Astrocyte of the cerebellum (primary cell): ENCODE measurements around the gene NRIP2.

Source experiments
- DNase-seq: peaks from one replicate; pipeline ENCODE4 v3.0.0-alpha.2; 2011; ENCODE audit warnings: low read depth
- H3K4me3 ChIP-seq: 2 replicates; pipeline ENCODE4 v1.5.1; 2011; ENCODE audit warnings: mild to moderate bottlenecking, low read depth, low read length, moderate library complexity
- CTCF ChIP-seq: IDR thresholded peaks from 2 replicates; pipeline ENCODE4 v1.5.1; 2012; ENCODE audit warnings: low read length, low read depth, moderate library complexity, mild to moderate bottlenecking; ENCODE audit errors: missing control alignments
- in situ Hi-C: cut with HindIII; loops from 2 replicates; pipeline ENCODE4 v1.10.0; 2017; ENCODE audit warnings: low sequenced_read_pairs

NRIP2 gene

DNA sequence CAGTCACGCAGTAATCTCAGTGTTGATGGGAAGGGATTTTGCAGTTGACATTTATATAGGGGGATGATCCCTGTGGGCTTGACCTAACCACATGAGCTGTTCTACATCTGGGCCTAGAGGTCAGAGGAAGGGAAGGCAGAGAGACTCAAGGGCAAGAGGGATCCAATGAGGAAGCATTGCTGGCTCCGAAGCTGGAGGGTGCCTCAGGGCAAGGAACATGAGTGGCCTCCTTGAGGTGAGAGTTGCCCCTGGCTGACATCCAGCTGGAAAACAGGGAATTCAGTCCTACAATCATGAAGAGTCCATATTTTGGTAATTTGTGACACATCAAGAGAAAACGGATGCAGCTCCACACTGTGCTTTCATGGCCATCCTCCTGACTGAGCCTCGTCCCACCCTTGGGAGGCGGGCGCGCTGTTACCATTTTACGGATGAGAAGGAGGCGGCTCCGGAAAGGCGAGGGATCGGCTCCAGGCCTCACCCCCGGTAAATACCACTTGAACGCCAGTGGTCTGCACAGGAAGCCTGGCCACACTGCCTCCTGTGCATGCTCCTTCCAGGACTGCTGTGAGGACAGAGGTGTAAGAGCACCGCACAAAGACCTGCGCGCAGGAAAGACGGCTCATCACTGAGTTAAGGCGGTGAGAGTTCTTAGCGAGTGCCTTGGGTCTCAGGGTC is 58.6 kb downstream of the NRIP2 start:
- no peak for DNase-seq
- H3K4me3 ChIP-seq: no peak overlapping the region
- in situ Hi-C loops: no loop called here
- TF ChIP-seq CTCF: no peak

DNA sequence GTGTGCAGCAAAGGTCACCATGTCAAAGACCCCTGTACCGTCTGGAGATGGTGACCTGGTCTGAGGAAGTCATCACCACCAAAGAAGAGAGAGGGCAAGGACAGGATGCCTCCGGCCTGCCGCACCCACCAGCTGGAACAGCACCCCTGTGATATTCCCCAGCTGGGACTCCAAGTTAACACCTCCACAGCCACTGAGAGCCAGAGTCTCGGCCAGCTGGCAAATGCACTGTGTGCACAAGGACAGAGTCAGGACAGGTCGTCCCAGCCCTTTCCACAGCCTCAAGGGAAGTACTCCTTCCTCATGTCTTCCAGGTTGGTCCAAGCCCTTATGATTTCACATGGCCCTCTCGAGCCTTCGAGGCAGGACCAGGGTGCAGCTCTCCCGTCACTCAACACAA is 59.4 kb downstream of the NRIP2 start:
- no peak for TF ChIP-seq CTCF
- in situ Hi-C loops: no loop called here
- DNase-seq: no peak
- H3K4me3 ChIP-seq: no peak overlapping the region
